ENCODE data around the gene CHST15.

CHST15 gene

DNA sequence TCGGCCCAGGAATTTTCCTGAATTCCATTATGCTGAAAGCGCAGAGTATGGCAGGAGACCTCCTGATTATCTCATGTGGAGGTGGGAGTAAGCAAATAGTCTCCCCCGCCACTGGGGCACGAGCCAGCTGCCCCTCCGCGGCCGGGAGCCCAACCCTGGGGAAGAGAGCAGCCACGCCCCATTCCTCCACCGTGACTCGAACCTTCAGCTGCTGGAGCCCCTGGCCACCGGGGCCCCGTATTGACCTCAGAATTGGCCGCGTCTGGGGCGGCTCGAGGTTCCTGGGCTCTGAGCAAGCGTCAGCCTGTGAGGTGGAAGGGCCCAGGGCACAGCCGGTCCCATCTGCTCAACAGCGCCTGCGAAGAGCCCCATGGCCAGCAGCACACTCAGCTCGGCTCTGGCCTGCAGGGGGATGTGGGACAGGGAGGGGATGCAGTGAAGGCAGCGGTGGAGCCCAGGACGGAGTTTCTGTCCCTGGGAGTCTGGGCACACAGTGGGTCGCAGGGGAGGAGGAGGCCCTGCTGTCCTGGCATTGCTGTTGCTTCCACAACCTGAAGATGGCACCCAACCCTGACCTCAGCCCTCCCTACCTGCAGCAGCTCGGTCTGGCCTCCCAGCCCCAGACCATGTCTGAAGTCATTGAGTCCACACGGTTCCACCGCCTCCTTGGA is 97.8 kb downstream of the CHST15 start:
- DNase-seq, result peak; percentile 26

DNA sequence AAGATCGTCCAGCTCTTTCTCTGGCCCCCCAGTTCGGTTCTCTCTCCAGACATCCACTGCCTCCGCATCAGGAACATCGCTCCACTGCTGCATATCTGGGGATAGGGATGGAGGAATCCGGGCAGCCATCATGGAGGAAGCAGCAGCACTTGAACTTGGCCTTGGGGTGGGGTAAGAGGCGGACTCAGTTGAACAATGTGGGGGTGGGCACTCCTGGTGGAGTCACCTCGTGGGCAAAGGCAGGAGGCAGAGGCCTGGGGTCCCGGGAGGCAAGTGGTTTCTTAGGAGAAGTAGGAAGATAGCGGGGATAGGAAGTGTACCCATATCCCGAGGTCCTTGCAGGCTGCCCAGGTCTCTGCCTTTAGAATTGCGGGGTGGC is 98.3 kb downstream of the CHST15 start:
- DNase-seq, result no peak

GRCh38 chr10:123994417-123995081 is 98.8 kb downstream of the CHST15 start:
- DNase-seq, result peak; percentile 64

GRCh38 chr10:123993534-123994416 is 99.6 kb downstream of the CHST15 start:
- no peak for DNase-seq

- no peak for DNase-seq
Observed at GRCh38 chr10:123991611-123992570, 101.5 kb downstream of the CHST15 start.

DNA sequence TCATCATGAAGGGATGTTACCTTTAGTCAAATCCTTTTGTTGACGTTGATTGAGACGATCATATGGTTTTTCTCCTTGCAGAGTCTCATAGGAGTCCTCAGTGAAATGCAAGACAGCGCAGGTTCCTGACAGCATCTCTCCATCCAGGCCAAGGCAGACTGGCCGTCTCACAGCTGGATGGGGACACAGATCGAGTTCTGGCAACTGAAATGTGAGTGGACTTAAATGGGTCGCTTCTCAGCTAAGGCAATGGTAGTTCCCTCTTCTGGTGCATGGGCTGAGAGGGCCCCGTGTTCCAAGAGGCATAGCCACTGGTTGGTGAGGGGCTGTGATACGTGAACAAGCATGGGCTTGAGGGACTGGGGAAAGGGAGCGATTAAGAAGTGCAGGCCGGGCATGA is 102.5 kb downstream of the CHST15 start:
- no peak for DNase-seq

DNA sequence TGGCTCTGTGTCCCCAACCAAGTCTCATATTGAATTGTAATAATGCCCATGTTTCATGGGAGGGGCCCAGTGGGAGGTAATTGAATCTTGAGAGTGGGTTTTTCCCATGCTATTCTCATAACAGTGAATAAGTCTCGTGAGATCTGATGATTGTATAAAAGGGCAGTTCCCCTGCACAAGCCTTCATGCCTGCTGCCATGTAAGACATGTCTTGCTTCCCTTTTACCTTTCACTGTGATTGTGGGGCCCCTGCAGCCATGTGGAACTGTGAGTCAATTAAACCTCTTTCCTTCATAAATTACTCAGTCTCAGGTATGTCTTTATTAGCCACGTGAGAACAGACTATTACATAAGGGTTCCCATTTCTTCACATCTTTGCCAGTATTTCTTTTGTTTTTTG is 104.7 kb downstream of the CHST15 start:
- no peak for DNase-seq

DNA sequence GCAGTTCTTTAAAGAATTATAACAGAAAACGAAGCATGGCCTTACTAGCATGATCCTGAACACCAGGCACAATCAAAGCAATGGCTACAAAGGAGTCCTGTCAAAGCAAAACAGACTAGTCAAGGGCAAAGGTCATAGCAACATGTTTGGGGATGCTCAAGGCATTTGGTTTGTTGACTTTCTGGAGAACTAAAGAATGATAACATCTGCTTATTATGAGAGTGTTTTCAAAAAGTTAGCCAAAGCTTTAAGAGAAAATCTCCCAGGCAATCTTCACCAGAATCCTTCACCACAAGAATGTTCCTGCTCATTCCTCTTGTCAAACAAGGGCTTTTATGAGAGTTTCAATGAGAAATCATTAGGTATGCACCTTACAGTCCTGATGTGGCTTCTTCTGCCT is 106.7 kb downstream of the CHST15 start:
- no peak for DNase-seq

DNA sequence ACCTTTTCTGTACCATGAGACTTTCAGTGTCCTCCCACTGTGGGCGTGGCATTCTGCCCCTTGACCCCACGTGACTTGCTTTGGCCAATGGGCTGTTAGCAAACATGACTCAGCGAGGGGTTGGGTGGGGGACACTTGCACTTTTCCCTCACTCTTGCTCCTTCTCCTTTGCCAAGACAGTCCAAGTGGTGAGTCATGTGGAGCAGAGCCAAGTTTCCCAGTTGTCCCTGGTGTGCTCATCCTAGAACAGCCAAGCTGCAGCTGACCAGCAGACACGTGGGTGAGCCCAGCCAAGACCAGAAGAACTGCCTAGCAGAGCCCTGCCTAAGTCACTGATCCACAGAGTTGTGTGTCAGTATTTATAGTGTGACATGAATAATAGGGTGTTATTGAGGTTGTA is 119.0 kb downstream of the CHST15 start:
- no peak for DNase-seq

DNA sequence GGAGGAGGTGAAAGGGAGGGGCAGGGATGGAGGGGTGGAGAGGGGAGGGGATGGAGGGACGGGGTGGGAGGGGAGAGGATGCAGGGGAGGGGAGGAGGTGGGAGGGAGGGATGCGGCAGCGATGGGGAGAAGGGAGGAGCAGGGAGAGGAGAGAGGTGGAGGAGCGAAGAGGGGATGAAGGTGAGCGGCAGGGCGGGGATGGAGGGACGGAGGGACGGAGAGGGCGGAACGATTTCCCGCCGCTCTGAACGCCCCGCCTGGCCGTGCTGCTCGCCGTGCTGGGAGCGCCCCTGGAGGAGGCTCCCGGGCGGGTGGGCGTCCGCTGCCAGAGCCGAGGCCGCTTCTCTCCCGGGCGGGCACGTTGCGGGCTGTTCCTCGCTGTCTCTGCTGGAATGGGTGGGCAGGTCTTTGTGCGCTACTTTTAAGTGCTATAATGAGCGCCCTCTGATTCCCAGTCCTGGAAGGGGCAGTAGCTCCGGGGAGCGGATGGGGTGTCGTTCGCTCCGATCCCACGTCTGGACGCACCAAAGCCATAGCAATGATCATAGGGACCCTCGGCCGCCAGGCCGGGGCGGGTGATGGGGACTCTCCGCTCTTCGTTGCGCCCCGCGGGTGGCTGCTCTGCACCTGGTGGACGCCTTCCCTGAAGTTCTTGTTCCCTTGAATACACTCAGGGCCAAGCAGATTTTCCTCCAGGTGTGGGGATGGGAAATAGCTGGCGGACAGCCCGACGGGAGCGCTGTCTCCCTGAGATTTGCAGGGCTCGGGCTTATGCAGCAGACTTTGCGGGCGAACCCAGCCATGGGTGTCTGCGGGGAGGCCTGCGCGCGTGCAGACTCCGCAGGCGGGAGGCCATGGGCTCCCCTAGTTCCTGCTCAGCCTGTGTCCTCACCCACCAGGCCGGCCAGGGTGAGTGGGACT is 120.7 kb downstream of the CHST15 start:
- no peak for DNase-seq

GRCh38 chr10:123970927-123971286 is 122.5 kb downstream of the CHST15 start:
- no peak for DNase-seq

GRCh38 chr10:123970207-123970926 is 123.0 kb downstream of the CHST15 start:
- no peak for DNase-seq

DNA sequence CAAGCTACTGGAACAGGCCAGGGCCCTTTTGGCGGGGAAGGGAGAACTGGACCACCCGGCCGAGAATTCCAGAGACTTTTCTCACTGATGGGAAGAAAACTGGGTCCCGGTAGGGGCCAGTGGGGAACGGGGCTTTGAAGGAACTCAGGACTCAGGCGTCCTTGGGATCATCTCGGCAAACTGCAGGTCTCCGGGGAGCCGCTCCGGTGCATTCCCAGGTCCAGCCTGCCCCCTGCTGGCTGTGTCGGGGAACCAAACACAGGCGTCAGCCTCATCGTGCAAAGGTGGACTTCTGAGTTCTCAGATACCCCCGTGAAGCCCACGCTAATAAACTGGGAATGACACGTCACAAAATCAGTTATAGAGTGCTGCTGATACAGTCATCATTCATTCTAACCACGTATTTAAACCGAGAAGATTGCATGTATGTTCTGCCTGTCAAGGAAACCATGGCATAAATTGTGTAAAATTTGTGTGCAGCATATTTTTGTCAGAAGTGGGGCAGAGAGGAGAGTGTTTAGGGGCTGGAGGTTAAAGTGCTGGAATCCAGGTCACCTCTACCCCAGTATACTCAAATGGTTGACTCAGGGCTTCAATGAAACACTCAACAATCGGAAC is 125.7 kb downstream of the CHST15 start:
- DNase-seq, result peak; percentile 27

DNA sequence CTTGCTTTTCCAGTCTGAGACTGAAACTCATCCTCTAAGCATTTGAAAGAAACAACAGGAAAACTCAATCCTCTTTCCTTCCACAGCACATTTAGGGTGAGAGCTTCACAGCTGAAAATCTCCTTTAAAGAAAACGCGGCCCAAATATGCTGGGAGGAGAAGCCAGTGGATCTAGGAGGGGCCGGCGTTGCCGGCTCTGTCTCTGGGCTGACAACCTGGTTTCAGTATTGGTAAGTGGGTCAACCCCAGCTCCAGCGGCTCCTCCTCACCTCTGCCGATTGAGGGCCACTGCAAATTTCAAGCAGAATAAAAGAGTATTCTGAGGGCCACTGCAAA is 126.5 kb downstream of the CHST15 start:
- DNase-seq, result no peak

DNA sequence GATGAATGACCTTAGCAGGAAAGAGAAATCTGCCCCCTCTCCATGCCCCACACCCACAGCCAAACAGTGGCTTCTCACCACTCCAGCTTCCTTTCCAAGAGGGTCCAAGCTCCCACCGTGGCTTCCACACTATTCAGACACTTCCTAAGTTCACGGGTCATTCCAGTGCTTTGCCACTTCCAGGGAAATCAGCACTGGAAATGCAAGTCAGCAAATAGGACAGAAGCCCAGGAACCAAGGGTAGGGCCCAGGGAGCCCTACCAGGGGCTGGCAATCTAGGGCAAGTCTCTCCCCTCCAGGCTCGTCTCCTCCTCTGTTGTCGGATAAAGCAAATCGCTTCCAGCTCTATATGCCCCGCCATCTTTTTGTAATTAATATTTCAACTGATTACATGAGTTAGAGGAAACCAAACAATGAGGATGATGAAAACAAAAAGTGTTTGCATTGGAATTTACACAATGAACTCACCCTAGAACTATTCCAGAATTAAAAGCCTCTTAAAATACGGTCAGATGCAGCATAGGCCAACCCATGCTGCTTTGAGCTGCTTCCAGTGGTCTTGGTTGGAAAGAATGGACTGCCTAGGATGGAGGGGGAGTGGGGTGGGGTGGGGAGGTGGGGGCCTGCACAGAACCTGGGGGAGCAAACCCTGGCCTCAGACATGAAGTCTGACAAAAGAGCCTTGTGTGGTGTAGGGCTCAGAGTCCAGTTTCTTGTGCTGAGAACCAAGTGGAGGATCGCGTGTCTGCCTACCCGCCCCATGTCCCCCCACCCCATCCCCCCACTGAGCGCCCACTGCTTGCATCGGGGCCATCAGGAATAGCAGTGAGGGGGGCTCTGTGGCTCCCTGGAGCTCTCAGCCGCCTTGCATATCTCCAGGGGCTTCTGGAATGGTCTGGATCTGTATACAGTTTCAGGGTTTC is 127.2 kb downstream of the CHST15 start:
- DNase-seq, result no peak

- no peak for DNase-seq
Observed at GRCh38 chr10:123964953-123965352, 128.4 kb downstream of the CHST15 start.

DNA sequence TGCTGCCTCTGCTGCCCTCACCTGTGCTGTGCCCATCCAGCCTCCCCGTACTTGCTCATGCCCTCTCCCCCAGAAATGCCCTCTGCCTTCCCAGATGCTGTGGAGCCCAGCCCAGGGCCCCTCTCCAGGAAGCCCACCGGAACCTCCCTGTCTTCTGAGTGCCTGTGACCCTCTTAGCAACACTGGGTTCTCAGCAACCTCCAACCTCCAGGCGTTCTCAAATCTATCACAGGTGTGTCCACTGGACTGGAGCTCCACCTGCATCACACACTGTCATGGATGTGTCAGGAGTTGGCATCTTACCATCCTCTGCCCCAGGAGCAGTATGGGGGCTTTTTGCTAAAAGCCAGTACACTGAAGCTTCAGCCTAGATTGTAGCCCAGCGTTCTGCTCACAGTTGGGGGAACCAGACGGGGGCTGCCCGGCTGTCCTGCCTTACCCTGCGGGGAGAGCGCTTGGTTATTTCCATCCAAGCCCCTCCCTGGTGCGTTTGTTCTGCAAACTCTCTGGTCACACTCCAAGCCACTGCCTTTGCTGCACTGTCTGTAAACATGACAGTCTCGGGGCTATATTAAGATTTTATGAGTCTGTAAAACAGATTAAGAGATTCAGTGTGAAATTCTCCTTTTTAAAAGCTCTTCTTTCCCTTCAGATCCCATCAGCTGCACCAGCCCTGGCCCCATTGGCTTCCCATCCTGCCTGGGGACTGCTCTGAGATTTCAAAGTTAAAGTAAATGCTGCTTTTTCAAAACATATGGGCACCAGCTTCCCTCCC is 130.5 kb downstream of the CHST15 start:
- no peak for DNase-seq

GRCh38 chr10:123958241-123958640 is 135.2 kb downstream of the CHST15 start:
- DNase-seq, result no peak

Data from hematopoietic multipotent progenitor cell treated with erythropoietin and hydrocortisone succinate and interleukin-3 and kit ligand, for 8 days (in vitro differentiated cells).